NT2/D1 (cell line): ENCODE measurements around the gene PXMP4.

Experiments used
- SUZ12 ChIP-seq: IDR thresholded peaks from 2 replicates; pipeline ENCODE4 v1.6.1; 2011; ENCODE audit not compliant: insufficient read length, insufficient read depth; ENCODE audit errors: extremely low read depth
- YY1 ChIP-seq: IDR thresholded peaks from 2 replicates; pipeline ENCODE4 v1.6.1; 2011; ENCODE audit not compliant: insufficient read length, insufficient read depth
- ZNF274 ChIP-seq: IDR thresholded peaks from 2 replicates; pipeline ENCODE4 v1.6.1; 2011; ENCODE audit warnings: mild to moderate bottlenecking, low read depth, low read length

DNA sequence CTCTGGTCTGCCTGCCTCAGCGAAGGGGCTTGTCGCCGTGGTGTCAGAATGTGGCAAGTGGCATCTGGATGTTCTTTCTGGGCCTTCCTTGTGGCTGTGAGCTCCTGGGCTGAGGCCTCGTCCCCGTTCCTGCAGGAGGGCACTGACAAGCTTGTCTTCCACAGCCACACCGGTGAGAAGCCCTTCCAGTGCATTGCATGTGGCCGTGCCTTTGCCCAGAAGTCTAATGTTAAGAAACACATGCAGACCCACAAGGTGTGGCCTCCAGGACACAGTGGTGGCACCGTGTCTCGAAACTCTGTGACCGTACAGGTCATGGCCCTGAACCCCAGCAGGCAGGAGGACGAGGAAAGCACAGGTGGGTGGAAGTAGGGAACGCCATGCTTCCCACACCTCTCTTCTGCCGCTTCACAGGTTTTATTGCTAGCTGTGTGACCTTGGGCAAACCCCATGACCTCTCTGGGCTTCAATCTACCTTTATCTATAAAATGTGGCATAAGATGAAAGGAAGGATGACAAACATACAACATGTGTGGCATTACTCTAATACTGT is 41.7 kb upstream of the PXMP4 start:
- TF ChIP-seq YY1 (no peak), ZNF274 (no peak), SUZ12 (no peak)
